Measurements from ENCODE around the gene HS3ST5. TPM values are rescaled to one million over a fixed set of nuclear protein-coding genes. Genes with fewer than 3 reads are reported as not detected.
A peak's percentile ranks its signal among the peaks of the same experiment; 100 is the strongest.

HS3ST5 gene
- total RNA-seq, 1 donor from 2014 or later: 0.30 TPM

DNA sequence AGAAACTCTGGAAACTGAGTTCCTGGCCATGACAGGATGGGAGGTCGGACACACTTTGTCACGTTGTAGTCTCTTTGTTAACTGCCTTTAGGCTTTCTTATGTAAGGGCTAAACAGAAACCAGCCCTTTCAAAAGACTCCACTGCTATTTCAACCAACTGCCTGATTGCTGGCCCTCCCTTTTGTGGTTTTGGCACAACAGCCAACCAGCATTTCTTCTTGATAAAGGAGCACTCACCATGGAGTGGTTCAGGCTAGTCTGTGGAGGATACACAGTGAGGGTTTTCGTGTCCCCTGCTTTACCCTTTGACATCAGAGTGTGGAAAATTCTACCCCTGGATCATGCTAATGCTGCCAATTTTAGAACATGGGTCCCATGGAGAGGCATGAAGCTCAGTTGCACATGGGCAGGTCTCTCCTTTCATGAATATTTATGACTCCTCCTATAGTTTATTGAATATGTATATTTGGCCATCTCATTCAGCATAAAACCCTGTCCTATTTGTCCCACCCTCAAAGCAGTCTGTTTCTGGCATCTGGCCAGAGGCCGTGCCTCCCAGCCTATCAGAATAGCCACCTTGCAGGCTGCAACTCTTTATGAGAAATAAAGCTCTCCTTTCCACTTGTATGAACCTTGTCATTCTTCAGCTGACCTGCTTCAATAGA is 148.3 kb downstream of the HS3ST5 start:
- no peak for DNase-seq

DNA sequence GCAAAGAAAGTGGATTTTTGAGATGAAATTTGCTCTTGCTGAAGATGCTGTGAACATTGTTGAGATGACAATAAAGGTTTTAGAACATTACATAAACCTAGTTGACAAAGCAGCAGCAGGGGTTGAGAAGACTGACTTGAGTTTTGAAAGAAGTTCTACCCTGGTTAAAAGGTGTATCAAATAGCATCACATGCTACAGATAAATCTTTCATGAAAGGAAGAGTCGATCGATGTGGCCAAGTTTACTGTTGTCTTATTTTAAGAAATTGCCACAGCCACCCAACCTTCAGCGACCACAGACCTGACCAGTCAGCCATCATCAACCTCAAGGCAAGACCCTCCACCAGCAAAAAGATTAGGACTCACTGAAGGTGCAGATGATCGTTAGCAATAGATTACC is 155.3 kb downstream of the HS3ST5 start:
- no peak for DNase-seq

DNA sequence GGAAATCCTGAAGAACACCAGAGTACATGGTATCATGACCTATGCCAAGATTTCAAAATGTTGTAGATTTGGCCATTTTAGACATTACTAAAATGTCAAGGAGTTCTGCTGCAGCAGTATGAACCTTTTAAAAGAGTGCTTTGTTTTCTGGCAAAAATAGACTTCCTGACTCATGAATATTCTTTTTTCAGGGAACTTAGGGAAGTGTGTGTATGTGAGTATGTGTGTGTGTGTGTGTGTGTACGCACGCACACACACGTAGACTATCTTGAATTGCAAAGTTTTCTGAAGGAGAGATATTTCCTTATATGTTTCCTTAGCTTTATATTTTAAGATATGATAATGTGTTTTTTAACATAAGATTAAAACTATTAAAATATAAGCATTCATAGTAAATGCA is 161.2 kb downstream of the HS3ST5 start:
- DNase-seq: no peak

DNA sequence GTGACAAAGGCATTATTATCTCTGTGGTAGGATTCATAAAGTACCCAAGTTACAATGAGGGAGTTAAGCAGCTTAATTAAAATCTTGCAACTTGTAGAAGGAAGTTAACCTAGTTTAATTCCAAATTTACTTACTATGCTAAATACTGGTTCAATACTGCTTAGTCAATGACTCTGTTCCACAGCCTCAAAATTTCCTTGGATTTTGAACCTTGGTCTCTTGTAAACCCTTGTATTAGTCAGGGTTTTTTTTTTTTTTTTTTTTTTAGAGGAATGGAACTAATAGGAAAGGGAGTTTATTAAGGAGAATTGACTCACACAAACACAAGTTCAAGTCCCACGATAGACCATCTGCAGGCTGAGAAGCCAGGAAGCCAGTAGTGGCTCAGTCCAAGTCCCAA is 163.4 kb downstream of the HS3ST5 start:
- DNase-seq: no peak

DNA sequence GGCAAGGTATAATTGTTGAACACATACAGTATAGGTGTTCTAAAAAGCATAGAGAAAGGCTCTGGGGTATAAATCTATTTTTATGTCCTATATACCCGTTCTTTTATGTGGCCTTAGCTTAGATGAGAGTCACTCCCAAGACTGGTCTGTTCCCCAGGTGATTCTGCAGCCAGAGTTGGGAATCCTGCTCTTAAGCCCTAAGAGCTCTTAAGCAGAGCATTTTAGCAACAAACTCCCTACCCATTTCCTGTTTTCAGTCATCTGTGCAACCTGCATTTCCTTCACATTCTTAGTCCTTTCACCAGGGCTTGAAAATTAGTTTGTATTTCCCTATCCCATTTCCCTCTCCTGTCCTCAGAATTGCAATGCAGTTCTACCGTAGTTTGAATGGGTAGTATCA is 166.1 kb downstream of the HS3ST5 start:
- DNase-seq: no peak

DNA sequence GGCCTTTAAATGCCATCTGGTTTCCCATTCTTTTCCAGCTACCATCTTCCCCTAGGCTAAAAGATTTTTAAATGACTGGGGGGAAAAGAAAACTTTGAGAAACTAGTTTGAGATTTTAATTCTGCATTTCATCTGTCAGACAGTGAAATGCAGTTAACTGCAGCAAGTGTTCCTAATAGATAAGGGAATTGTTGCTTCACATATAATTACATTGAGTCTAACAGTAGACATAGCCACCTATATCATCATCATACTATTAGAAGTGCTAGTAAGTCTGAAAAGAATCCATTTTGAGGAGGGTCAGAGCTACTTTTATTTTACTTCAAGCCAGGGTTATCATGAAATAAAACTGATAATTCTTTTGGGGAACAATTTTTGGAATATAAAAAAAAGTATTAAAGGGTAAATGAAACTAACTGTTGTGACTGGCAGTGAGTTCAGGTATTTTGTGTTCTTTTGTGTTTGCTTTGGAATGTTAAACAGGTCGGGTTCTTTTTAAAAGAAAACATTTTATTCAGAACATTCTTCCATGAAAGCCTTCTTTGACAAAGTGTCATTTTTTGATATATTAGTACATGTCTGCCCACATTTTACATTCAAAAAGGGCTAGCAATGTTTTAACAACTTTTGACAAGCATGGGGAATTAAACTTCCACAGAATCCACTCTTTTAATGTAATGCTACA is 170.1 kb downstream of the HS3ST5 start:
- no peak for DNase-seq

DNA sequence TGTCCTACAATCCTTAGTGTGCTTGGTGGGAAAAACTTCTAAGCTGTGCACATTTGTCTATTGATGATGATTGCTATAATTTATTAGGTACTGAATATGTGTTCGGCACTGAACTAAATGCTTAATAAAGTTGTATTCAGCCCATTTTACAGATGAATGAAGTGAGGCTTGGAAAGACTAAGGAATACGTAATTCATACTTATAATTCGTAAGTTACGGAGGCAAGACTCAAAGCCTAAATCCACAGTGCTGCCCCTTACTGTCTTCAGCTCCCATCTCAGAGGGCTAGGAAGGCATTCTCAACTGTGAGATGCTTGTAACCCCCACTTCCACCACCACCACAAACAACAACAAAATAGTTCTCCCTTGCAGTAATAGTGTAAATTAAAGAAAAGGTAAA is 171.3 kb downstream of the HS3ST5 start:
- no peak for DNase-seq

DNA sequence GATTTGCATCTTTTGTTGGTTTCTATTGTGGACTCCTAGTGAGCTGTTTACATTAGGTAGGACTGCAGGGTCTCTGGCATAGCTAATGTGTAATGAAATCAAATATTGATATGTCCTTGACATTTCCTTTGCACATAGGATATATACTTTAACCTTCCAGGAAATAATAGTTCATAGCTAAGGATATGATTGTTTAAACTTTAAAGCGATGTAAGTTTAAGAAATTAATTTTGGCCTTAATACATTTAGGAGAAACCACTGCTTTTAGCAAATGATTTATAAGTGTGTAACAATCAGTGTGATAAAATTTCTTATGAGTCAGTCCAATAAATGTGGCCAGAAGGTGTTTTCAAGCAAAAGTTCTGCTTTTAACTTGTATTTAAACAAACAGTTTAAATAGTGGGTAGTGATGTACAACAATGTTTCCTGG is 171.8 kb downstream of the HS3ST5 start:
- DNase-seq: no peak

DNA sequence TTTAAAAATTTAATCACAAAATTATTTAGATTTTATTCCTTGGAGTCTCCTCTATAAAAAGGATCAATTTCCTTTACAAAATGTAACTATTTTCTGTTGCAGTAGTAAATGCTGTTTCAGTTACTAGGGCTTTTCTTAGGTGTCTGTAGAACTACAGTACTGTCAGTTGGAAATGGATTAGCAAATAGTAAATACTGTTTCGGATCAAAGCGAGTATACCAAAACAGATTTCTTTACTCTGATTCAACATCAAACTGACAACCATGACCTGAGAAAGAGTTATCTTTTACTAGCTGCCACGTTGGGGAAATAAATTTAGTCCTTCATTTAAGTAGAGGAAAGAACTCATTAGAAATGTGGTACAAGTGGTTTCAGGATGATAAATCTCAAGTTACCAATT is 172.5 kb downstream of the HS3ST5 start:
- no peak for DNase-seq

DNA sequence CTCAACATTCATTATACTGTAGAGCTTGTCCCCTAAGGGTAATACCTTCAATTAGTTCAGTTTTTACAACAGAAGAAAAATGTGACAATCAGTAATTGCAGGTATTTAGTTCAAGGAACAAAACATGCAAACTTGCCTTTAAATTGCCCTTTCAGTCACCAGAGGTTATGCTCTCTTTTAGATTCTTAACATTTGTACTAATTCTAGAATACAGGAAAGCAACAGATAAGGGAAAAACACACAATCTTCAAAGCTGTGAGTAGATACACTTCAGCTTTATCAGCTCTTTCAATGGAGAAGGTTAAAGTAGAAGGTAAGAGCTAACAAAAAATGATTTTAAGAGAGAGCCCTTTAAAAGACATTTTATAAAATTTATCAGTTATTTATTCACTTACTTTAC is 173.1 kb downstream of the HS3ST5 start:
- no peak for DNase-seq

DNA sequence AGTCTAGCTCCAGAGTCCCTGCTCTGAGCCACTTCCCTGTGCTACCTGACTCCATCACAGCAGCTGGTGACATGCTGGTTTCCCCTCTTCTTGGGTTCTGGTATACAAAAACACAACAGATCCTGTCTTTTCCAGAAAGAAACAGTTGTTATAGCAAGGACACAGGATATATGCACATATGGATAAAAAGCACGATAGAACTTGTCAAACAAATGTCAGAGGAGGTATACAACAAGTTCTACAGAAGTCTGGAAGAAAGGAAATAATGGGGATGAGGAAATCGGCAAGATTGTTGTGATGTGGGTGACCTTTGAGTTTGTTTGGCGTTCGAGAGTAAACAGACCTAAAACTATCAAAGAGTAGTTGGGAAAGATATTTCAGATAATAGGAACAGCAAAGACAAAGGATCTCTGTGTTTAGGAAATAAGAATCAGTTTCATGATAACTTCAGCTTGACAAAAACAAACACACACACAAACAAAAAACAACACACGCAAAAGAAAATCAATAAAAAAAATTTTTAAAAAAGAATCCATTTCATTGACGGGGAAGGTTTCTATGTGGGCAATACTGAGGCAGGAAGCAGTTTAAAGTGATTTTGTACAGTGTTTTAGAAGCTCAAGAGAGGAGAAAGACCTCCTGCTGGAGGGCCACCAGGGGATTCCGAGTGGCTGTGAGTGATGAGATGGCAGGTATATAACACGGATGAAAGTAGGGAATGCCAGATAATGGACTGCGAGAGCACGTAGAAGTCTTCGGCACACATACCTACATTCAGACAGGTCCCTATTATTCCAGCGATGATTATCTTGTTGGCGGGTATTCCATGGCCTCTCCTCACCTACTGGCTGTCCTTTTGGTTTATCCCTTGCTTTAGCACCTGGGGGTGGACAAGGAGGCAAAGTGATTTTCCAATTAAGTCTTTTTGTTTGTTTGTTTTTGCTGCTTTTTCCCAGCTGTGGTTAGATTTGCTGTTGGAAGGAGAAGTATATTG is 174.9 kb downstream of the HS3ST5 start:
- no peak for DNase-seq

DNA sequence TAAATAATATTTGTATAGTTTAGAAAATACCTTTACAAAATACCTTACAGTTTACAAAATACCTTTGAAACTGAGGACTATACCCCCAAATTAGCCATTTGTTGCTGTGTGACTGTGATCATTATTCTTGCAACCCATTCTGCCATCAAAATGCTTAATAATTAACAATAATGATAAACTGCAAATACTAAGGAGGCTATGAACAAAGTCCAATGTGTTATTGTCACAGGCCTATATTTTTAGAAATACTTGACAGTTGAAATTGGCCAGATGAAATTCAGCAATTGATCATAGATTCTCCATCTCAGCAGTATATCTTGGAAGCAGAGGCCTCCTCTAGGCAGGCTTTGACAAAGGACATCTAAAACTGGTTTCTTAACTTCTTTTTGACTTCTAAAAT is 178.6 kb downstream of the HS3ST5 start:
- no peak for DNase-seq

DNA sequence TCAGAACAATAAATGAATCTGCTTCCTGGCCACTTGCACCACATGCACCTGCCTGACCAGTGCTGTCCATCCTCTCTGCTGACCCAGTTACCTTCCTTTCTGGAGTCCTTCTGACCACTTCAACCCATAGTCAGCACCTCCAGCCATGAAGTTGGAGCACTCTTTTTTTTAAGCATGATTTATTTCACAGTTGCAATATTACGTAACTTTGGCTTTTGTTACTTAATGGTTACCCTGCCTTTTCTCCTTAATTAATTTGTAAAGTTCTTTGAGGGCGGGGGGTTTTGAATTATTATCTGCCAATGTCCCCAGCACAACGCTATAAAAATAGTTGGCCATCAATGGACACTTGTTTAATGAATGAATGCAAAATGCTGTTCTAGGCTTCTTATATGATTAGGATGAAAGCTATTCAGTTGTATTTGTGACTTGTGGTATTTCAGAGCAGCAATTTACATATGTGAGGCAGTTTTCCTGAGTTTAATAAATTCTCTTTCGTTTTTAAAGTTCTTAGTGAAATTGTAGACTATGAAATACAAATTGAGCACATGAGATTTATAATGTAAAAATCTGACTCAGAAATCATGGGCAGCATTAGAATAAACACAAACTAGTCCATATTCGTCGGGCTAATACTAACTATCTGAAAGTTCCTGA is 180.0 kb downstream of the HS3ST5 start:
- no peak for DNase-seq

DNA sequence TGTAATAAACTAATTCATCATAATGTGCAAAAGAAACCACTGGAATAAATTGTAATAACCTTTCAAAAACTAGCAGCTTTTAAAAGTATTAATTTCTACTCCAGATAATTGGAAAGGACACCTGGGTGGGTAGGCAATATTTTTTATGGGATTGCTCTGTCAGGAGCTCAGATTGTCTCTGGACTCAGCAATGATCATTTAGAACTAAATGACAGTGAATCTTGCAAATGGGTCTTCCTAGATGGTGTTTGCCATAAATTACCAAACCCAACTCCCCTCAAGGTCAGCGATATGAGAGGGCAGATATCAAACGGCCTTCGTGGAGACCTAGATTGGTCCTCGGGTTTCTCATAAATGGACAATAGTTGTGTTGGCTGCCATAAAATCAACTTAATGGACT is 181.9 kb downstream of the HS3ST5 start:
- no peak for DNase-seq

DNA sequence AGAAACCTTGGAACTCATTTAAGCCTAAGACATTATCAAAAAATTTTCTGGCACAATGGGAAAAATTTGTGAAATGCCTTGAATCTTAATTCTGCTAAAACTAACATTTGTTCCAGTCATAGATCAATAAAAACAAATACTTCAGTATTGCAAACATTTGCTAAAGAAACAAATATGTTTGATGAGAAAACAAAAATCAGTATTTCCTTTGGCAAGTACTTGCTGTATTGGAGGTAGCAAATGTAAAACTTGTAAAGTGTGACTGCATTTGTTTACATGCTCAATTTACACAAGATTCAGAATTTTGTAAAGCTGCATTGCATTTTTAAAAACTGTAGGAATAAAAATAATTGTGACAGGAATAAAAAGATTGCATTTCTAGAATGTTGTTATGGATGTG is 183.1 kb downstream of the HS3ST5 start:
- DNase-seq: no peak

DNA sequence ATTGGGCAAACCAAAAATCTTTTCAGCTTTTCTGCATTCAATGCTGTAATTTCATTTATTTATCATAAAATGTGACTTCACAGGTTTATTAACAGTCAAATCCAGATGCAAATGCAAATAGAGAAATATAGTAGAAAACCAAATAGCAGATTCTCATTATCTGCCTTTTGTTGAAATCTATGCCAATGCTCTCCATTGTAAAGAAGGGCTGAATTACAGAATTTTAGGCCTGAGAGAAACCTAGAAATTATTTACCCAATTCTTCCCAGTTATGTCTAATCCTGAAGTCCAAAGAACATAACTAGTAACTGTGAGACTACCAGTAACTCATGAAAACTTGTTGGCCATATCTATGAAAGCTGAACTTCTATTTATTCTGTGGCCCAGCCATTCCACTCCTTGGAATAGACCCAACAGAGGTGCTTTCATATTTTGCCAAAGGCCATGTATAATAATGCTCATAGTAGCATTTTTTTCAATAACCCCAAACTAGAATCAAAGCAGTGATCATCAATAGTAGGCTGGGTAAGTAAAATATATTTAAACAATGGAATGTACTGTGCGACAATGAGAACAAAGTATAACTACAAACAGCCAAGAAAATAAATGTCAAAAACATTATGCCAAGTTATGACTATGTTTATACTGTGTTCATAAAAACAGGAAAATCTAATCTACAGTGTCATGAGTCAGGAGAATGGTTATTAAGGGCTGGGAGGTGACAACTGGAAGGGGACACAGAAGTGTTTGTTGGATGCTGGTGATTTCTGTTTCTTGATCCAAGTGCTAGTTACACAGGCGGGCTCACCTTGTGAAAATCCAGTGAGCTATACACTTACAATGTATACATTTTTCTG is 183.8 kb downstream of the HS3ST5 start:
- DNase-seq: no peak

DNA sequence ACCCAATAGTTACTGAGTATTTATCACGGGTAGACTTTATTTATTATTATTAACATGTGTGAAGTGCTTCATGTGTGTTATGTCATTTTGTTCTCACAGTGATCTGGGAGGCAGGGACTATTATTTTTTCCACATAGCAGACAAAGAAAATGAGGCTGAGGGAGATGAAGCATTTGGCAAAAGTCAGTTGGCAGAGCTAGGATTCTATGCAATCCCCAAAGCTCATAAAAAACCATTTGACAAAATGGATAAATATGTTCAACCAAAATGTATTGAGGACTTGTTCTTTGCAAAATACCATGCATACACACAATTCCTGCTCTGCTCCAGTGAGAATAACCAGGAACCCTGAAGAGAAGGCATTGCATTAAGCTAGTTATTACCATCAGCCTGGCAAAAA is 184.4 kb downstream of the HS3ST5 start:
- peak; percentile 52 for DNase-seq

DNA sequence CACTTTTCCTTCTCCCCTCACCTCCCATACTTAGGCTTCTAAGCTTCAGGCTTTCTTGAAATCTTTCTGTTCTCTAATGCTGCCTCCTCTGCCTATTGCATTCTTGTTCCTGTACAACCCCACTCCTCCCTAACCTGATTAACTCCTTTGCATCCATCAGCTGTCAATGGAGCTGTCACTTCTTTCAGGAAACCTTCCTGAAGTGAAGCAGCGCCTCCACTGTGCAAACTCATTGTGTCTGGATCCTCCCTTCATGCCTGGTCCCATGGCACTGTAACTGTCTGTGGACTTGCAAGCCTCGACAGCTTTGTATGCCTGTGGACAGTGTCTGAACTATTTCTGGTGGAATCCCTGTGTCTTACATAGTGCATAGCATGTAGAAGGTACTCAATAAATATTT is 185.0 kb downstream of the HS3ST5 start:
- no peak for DNase-seq

DNA sequence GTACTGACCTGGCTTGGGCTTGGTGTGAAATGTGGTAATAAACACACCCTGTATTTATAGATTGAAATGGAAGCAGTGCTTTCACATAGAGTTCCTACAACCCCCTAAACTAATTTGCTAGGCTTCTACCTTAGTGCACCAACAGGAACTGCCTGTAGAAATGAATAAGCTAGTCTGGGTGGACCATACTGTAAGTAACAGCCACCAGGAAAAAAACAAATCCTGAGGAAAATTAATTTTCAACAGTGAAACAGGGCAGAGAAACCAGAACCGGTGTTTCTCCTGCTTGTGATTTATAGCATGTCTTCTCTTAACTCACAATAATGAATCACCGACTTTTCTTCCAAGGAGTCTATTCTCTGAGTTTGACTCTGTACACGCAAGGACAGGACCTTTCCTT is 187.1 kb downstream of the HS3ST5 start:
- DNase-seq: no peak

DNA sequence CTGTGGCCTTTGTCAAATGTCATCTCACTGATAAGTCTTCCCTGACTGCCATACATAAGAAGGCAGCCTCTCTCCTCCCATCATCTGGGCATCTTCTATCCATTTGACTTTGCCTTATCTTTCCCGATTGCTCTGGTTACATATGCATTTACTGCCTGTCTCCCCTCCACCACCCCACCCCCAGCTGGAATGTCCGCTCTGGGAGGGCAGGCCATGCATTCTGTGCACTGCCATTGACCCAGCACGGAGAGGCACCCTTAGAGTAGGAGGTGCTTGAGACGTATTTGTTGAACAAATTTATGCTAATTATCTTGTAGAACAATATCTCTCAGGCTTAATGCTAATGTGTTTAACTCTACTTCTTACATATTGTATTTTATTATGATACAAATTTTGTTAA is 188.0 kb downstream of the HS3ST5 start:
- no peak for DNase-seq

DNA sequence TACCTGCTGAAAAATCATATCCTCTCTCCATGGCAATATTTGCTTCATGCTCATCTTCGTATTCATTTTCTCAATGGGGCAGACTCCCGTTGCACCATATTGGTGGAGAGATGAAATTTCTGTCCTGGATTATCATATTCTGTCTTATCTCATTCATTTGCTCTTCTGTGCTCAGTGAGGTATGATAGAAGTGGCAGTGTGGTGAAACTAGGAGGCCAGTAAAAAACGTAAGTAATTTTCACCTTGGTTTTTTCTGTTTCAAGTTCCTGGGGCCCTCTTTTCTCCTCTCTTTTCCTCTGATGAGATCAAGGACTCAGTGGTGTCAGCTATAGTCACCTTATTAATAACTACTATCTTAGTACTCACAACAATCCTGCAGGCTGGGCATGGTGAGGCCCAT is 189.4 kb downstream of the HS3ST5 start:
- DNase-seq: no peak

Data from skin of body (tissue), 2 donors.